HFFc6 (cell line): ENCODE measurements around the gene CCDC182. TPM values are rescaled to one million over a fixed set of nuclear protein-coding genes. Genes with fewer than 3 reads are reported as not detected.

Experiments
- DNase-seq: peaks from one replicate; pipeline ENCODE4 v3.0.0-alpha.2; 2018
- H3K27ac Mint-ChIP-seq: 2 replicates; pipeline ENCODE4 v1.8.0; 2020; ENCODE audit warnings: mild to moderate bottlenecking, mixed read lengths
- H3K27me3 Mint-ChIP-seq: 2 replicates; pipeline ENCODE4 v1.8.0; 2021; ENCODE audit warnings: mild to moderate bottlenecking, moderate library complexity, mixed read lengths; ENCODE audit not compliant: insufficient read depth
- H3K36me3 Mint-ChIP-seq: 2 replicates; pipeline ENCODE4 v1.8.0; 2021; ENCODE audit warnings: low read depth, mixed read lengths
- H3K4me1 Mint-ChIP-seq: 2 replicates; pipeline ENCODE4 v1.8.0; 2020; ENCODE audit warnings: low read depth, mixed read lengths
- H3K4me3 Mint-ChIP-seq: 2 replicates; pipeline ENCODE4 v1.8.0; 2020; ENCODE audit warnings: mild to moderate bottlenecking, moderate library complexity, mixed read lengths
- H3K9me3 Mint-ChIP-seq: 2 replicates; pipeline ENCODE4 v1.8.0; 2020; ENCODE audit warnings: mild to moderate bottlenecking, mixed read lengths
- total RNA-seq, 6 experiments: library from RNA; stranded (reverse); fragmentation: NEBNext Ultra II Directional; extraction: Animal tissue kit (Norgen Biotek cat#: 25700); gene quantifications; 2 replicates in 1 of 6; 3 replicates in 5 of 6; pipeline ENCODE4 v1.2.3, GENCODE V29; 2021
- TF ChIP-seq, protein P1 (sequence below): fragments of 200-600 bp; sonication (generic); IDR thresholded peaks from 2 replicates; pipeline ENCODE4 v1.5.0; 2021; ENCODE audit warnings: antibody characterized with exemption, mild to moderate bottlenecking

CCDC182 gene
- total RNA-seq, 6 experiments from 2014 or later = not detected

DNA sequence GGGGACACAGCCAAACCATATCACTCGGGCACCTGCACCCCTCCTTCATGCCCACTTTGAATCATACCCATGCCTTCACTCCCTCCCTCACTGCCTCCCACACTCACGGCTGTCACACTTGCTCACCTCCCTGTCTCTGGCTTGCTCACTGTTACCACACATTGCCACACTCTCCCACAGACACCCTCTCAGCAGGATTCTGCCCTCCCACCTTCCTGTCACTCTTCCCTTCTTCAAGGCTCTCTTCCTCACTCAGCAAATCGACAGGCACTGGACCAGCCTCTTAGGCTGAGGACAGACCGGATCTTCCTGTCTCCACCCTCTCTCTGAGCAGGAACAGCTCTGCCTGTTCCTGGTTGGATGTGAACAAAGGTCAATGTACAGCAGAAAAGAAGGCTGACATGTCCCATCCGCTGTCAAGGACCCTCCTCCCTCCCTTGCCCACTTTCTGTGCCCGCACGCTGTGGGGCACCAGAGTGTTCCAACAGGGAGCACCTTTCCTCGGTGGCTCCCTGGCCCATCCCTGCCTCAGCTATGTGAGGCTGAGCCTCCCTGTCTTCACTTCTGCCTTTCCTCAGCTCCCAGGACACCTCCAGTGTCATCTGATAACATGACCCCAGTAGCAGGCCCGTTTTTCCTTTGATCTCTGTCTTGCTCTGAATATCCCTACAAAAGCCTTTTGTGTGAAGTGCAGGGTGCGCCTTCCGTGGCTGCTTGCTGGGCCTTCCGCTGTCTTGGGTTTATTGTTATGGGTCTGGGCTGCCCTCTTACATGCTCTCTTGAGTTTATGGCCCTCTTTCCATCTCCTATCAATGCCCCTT is 47.0 kb downstream of the CCDC182 start:
- H3K27me3 Mint-ChIP-seq = peaks cover 23% of the 10 kb centered on the region
- H3K36me3 Mint-ChIP-seq = no peaks in the 10 kb centered on the region
- H3K4me3 Mint-ChIP-seq = no peak overlapping the region
- H3K27ac Mint-ChIP-seq = no peak overlapping the region
- H3K4me1 Mint-ChIP-seq = no peaks in the 10 kb centered on the region
- no peak for DNase-seq
- TF ChIP-seq, protein P1, sequence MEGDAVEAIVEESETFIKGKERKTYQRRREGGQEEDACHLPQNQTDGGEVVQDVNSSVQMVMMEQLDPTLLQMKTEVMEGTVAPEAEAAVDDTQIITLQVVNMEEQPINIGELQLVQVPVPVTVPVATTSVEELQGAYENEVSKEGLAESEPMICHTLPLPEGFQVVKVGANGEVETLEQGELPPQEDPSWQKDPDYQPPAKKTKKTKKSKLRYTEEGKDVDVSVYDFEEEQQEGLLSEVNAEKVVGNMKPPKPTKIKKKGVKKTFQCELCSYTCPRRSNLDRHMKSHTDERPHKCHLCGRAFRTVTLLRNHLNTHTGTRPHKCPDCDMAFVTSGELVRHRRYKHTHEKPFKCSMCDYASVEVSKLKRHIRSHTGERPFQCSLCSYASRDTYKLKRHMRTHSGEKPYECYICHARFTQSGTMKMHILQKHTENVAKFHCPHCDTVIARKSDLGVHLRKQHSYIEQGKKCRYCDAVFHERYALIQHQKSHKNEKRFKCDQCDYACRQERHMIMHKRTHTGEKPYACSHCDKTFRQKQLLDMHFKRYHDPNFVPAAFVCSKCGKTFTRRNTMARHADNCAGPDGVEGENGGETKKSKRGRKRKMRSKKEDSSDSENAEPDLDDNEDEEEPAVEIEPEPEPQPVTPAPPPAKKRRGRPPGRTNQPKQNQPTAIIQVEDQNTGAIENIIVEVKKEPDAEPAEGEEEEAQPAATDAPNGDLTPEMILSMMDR = no peak
- peaks cover 4% of the 10 kb centered on the region; the same call in 1 of the 2 replicates for H3K9me3 Mint-ChIP-seq

DNA sequence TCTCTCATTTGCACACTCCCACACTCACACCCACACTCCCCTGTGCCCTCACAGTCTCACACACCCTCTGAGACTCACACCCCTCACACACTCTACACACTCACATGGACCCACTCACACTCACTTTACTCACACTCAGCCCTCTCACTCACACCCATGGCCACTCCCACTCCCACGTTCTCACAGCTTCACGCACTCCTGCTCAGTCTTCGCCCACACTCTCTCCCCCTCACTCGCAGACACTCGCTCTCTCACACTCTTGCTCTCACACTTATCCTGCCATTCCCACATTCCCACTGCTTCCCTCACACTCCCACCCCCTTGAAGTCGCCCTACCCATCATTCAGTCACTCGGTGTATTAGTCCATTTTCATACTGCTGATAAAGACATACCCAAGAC is 47.9 kb downstream of the CCDC182 start:
- H3K27ac Mint-ChIP-seq = no peak overlapping the region

DNA sequence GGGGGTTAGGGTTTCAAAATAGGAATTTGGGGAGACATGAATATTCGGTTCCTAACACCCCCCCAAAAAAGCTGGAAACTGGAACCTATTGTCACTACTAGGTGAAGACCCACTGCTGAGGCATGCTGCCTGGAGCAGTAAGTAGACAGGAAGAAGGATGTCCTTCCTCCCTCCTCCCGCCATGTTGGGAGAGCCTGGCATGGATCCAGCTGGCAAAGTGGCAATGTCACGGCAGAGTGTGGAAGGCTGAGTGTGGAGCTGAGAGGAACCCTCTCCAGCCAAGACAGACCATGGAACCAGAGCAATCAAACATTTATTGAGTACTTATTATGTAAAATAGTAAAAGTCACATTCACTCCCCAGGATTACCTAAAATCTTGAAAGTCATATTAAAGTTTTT is 49.0 kb downstream of the CCDC182 start:
- TF ChIP-seq, protein P1 = no peak
- Mint-ChIP-seq H3K27ac (no peak overlapping the region), H3K27me3 (peaks cover 17% of the 10 kb centered on the region), H3K36me3 (no peaks in the 10 kb centered on the region), H3K4me3 (no peak overlapping the region), H3K9me3 (peaks cover 4% of the 10 kb centered on the region; the same call in 1 of the 2 replicates), H3K4me1 (no peaks in the 10 kb centered on the region)
- no peak for DNase-seq

More for the DNA sequence above, 47.9 kb downstream of the CCDC182 start:
- peaks cover 4% of the 10 kb centered on the region; the same call in 1 of the 2 replicates for H3K9me3 Mint-ChIP-seq
- no peaks in the 10 kb centered on the region for H3K4me1 Mint-ChIP-seq
- DNase-seq = no peak
- H3K4me3 Mint-ChIP-seq = no peak overlapping the region
- H3K36me3 Mint-ChIP-seq = no peaks in the 10 kb centered on the region
- TF ChIP-seq, protein P1 = no peak
- peaks cover 21% of the 10 kb centered on the region for H3K27me3 Mint-ChIP-seq

Other genes starting within 250 kb of the CCDC182 start
- 10 to 100 TPM; 47.0 to 62.5 (median 56.4) TPM for gene MRPS23, start 104.7 kb upstream of the CCDC182 start, total RNA-seq
- 10 to 100 TPM; 34.0 to 41.0 (median 34.9) TPM for gene CUEDC1, start 210.1 kb upstream of the CCDC182 start, total RNA-seq
- gene VEZF1, start 243.0 kb upstream of the CCDC182 start, total RNA-seq = 10 to 100 TPM; 41.7 to 56.5 (median 51.8) TPM